HG03571 (cell line): ENCODE data around the gene SCRT2.

Experiments
- ATAC-seq: cut with Tn5 transposase; IDR thresholded peaks from one replicate; pipeline ENCODE4 v1.9.1; 2021; ENCODE audit not compliant: unreplicated experiment

Gene SCRT2

GRCh38 chr20:634148-634925 is 41.3 kb downstream of the SCRT2 start:
- no peak for ATAC-seq

- ATAC-seq: no peak
Measured at GRCh38 chr20:631101-631500, 44.5 kb downstream of the SCRT2 start.

- no peak for ATAC-seq
Measured at GRCh38 chr20:626579-626978, 49.0 kb downstream of the SCRT2 start.

GRCh38 chr20:625360-625932 is 50.2 kb downstream of the SCRT2 start:
- ATAC-seq: no peak

GRCh38 chr20:623704-624103 is 51.9 kb downstream of the SCRT2 start:
- no peak for ATAC-seq

GRCh38 chr20:623021-623420 is 52.6 kb downstream of the SCRT2 start:
- ATAC-seq: no peak

- ATAC-seq: no peak
Measured at GRCh38 chr20:622161-622560, 53.4 kb downstream of the SCRT2 start.

GRCh38 chr20:621125-621756 is 54.4 kb downstream of the SCRT2 start:
- ATAC-seq: no peak

GRCh38 chr20:620246-620645 is 55.4 kb downstream of the SCRT2 start:
- no peak for ATAC-seq

- ATAC-seq: no peak
Measured at GRCh38 chr20:618980-619379, 56.6 kb downstream of the SCRT2 start.

- ATAC-seq: no peak
Measured at GRCh38 chr20:617934-618690, 57.5 kb downstream of the SCRT2 start.

- ATAC-seq: no peak
Measured at GRCh38 chr20:615514-615913, 60.1 kb downstream of the SCRT2 start.

- no peak for ATAC-seq
Measured at GRCh38 chr20:611843-612185, 63.8 kb downstream of the SCRT2 start.
